Gastroesophageal sphincter (tissue), 3 donors: ENCODE measurements around the gene HTR2A.

Source experiments
- CTCF ChIP-seq, 4 experiments: fragments of 200-600 bp in 2 of 4; fragments of 450-650 bp in 2 of 4; sonication (generic) in 1 of 4; IDR thresholded peaks; one replicate each; pipeline ENCODE4 v1.5.1; 2017 to 2019; ENCODE audit warnings: antibody characterized with exemption in 4 of 4, mild to moderate bottlenecking in 2 of 4, moderate library complexity in 2 of 4
- POLR2AphosphoS5 ChIP-seq: sonication (generic); formaldehyde crosslinking; IDR thresholded peaks from one replicate; pipeline ENCODE4 v1.6.1; 2017; ENCODE audit warnings: antibody characterized with exemption

- TF ChIP-seq CTCF (IDR thresholded peaks at IDR 0.05) (no peak), POLR2AphosphoS5 (no peak)
These were observed 31.9 kb downstream of the HTR2A start for GRCh38 chr13:46864941-46865340.
